Body of pancreas (tissue), 4 donors: ENCODE data around the gene OR4Q3.
"Not testable (repeated sequence)": the region's sequence is repeated elsewhere in the genome, so short reads cannot be mapped to it uniquely, and the experiment has no call there.

Source experiments
- POLR2A ChIP-seq, 3 donors: fragments of 450-650 bp; IDR thresholded peaks; one replicate each; pipeline ENCODE4 v1.6.1; 2016; ENCODE audit warnings: antibody characterized with exemption in 3 of 3, mild to moderate bottlenecking in 2 of 3
- TF ChIP-seq, protein P1 (sequence below), 7 experiments: fragments of 450-650 bp in 4 of 7; fragments of 200-600 bp in 3 of 7; sonication (generic) in 3 of 7; IDR thresholded peaks; one replicate each; pipeline ENCODE4 v1.5.1; 2016 to 2019; ENCODE audit warnings: antibody characterized with exemption in 7 of 7

DNA sequence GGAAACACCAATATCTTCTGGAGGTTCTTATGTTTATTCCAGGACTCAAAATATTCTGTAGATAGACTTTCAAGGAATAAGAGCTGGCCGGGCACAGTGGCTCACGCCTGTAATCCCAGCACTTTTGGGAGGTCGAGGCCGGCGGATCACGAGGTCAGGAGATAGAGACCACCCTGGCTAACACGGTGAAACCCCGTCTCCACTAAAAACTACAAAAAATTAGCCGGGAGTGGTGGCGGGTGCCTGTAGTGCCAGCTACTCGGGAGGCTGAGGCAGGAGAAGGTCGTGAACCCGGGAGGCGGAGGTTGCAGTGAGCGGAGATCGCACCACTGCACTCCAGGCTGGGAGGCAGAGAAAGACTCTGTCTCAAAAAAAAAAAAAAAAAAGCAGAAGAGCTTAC lies 42.5 kb downstream of the OR4Q3 start:
- TF ChIP-seq, protein P1, sequence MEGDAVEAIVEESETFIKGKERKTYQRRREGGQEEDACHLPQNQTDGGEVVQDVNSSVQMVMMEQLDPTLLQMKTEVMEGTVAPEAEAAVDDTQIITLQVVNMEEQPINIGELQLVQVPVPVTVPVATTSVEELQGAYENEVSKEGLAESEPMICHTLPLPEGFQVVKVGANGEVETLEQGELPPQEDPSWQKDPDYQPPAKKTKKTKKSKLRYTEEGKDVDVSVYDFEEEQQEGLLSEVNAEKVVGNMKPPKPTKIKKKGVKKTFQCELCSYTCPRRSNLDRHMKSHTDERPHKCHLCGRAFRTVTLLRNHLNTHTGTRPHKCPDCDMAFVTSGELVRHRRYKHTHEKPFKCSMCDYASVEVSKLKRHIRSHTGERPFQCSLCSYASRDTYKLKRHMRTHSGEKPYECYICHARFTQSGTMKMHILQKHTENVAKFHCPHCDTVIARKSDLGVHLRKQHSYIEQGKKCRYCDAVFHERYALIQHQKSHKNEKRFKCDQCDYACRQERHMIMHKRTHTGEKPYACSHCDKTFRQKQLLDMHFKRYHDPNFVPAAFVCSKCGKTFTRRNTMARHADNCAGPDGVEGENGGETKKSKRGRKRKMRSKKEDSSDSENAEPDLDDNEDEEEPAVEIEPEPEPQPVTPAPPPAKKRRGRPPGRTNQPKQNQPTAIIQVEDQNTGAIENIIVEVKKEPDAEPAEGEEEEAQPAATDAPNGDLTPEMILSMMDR (IDR thresholded peaks at IDR 0.05) = not testable (repeated sequence)
- TF ChIP-seq POLR2A (IDR thresholded peaks at IDR 0.05) = not testable (repeated sequence)
